Endothelial cell of umbilical vein (primary cell): Measurements from ENCODE around the gene UCP3. TPM values are rescaled to one million over a fixed set of nuclear protein-coding genes. Genes with fewer than 3 reads are reported as not detected.

Source experiments
- BruUV-seq: library from RNA; stranded (reverse); fragments of 400-500 nt; replicated peaks from 2 replicates; lab custom pipeline; 2021; lab: Mats Ljungman, UMichigan
- CTCF ChIA-PET: fragments of 300-600, 350-600 bp; sonication (Branson Sonifier 250); formaldehyde crosslinking; loops from one replicate; lab custom pipeline; 2021; ENCODE audit warnings: antibody characterized with exemption, inconsistent platforms; lab: Charles Lee
- POLR2A ChIA-PET: fragments of 300-600, 350-600 bp; sonication (Branson Sonifier 250); formaldehyde crosslinking; loops from one replicate; lab custom pipeline; 2021; ENCODE audit warnings: antibody characterized with exemption, inconsistent platforms; lab: Charles Lee
- DNase-seq: peaks from one replicate; pipeline ENCODE4 v3.0.0-alpha.2; 2011; ENCODE audit warnings: low read depth, low spot score
- FAIRE-seq: peaks from 2 replicates; lab custom pipeline; 2011; peaks lifted over from hg19 to GRCh38; lab: Jason Lieb, UNC
- H2AFZ ChIP-seq: 2 replicates; pipeline ENCODE4 v1.6.0; 2012; ENCODE audit warnings: low read depth, low read length, control low read depth, inconsistent platforms
- H3K27ac ChIP-seq: 2 replicates; pipeline ENCODE4 v1.5.1; 2011; ENCODE audit warnings: low read depth, mild to moderate bottlenecking, control low read depth, low read length, moderate library complexity; ENCODE audit not compliant: insufficient read depth
- H3K27me3 ChIP-seq, 2 experiments: 2 replicates each; pipeline versions ENCODE4 v1.6.0 to v1.6.1; 2011; ENCODE audit warnings: low read length in 2 of 2, mixed read lengths in 1 of 2; ENCODE audit not compliant: control insufficient read depth in 2 of 2, insufficient read depth in 2 of 2
- H3K36me3 ChIP-seq, 2 experiments: 2 replicates in 1 of 2; 3 replicates in 1 of 2; pipeline ENCODE4 v1.5.1; 2011; ENCODE audit warnings: low read length in 2 of 2, mild to moderate bottlenecking in 1 of 2, moderate library complexity in 1 of 2; ENCODE audit not compliant: control insufficient read depth in 2 of 2, insufficient read depth in 2 of 2; ENCODE audit errors: extremely low read depth in 1 of 2
- H3K4me1 ChIP-seq: 3 replicates; pipeline ENCODE4 v1.5.1; 2011; ENCODE audit warnings: mild to moderate bottlenecking, low read length; ENCODE audit not compliant: control insufficient read depth, insufficient read depth; ENCODE audit errors: extremely low read depth
- H3K4me2 ChIP-seq: 2 replicates; pipeline ENCODE4 v1.6.1; 2011; ENCODE audit warnings: low read length, control low read depth, mixed read lengths; ENCODE audit not compliant: insufficient read depth
- H3K4me3 ChIP-seq, 3 experiments: fragments of 200-600 bp in 1 of 3; sonication (generic), shearing (Covaris generic) in 1 of 3; replicated peaks in 1 of 3; 2 replicates each; pipeline ENCODE4 v1.5.1; 2011 to 2016; ENCODE audit warnings: control low read depth in 3 of 3, low read length in 3 of 3, mild to moderate bottlenecking in 2 of 3, inconsistent platforms in 1 of 3, low read depth in 1 of 3, moderate library complexity in 1 of 3; ENCODE audit not compliant: insufficient read depth in 1 of 3
- H3K79me2 ChIP-seq: 2 replicates; pipeline ENCODE4 v1.6.0; 2012; ENCODE audit warnings: low read length, inconsistent platforms; ENCODE audit not compliant: control insufficient read depth, insufficient read depth
- H3K9ac ChIP-seq: replicated peaks from 2 replicates; pipeline ENCODE3; 2011; ENCODE audit warnings: low read length, control low read depth; ENCODE audit not compliant: insufficient read depth; ENCODE audit errors: extremely low read depth
- H3K9me1 ChIP-seq: replicated peaks from 3 replicates; pipeline ENCODE4 v1.6.0; 2011; ENCODE audit warnings: mild to moderate bottlenecking, low read length; ENCODE audit not compliant: control insufficient read depth, insufficient read depth; ENCODE audit errors: extremely low read depth
- H3K9me3 ChIP-seq: replicated peaks from 2 replicates; pipeline ENCODE4 v1.5.1; 2012; ENCODE audit warnings: low read length, inconsistent platforms; ENCODE audit not compliant: control insufficient read depth, insufficient read depth
- H4K20me1 ChIP-seq: replicated peaks from 2 replicates; pipeline ENCODE3; 2011; ENCODE audit warnings: mild to moderate bottlenecking, low read length; ENCODE audit not compliant: control insufficient read depth, insufficient read depth; ENCODE audit errors: extremely low read depth
- CTCF ChIP-seq, 2 donors: IDR thresholded peaks; 1 replicate in 1 of 2; 2 replicates in 1 of 2; pipeline ENCODE4 v1.5.1; 2011; ENCODE audit warnings: low read length in 2 of 2, mild to moderate bottlenecking in 2 of 2, moderate library complexity in 2 of 2, control low read depth in 1 of 2, inconsistent platforms in 1 of 2, low read depth in 1 of 2; ENCODE audit not compliant: insufficient read depth in 1 of 2; ENCODE audit errors: extremely low read depth in 1 of 2
- GATA2 ChIP-seq: IDR thresholded peaks from 2 replicates; pipeline ENCODE4 v1.7.0; 2011; ENCODE audit warnings: low read depth, mild to moderate bottlenecking, moderate library complexity, mixed read lengths, low read length; ENCODE audit not compliant: insufficient read length, insufficient read depth
- JUN ChIP-seq: IDR thresholded peaks from 2 replicates; pipeline ENCODE4 v1.6.1; 2011; ENCODE audit warnings: borderline replicate concordance, low read depth; ENCODE audit not compliant: insufficient read length, insufficient read depth
- POLR2A ChIP-seq: IDR thresholded peaks from 2 replicates; pipeline ENCODE4 v1.6.1; 2012; ENCODE audit warnings: low read depth, mild to moderate bottlenecking, control low read depth, low read length
- dilution Hi-C: fragments of 300-500 bp; cut with MboI; formaldehyde crosslinking; loops from one replicate; pipeline ENCODE4 v1.15.0; 2019; ENCODE audit warnings: low sequenced_read_pairs; ENCODE audit not compliant: extremely low pct_ligation_motif_present
- intact Hi-C: fragments of 100-400 bp; cut with micrococcal nuclease; formaldehyde crosslinking; loops from one replicate; pipeline ENCODE4 v1.10.0; 2022
- polyA plus RNA-seq, 4 experiments: library from polyadenylated mRNA; depleted of rRNA in 3 of 4; stranded (reverse) in 3 of 4; unstranded in 1 of 4; fragments of >200 nt; gene quantifications; 2 replicates each; pipeline versions ENCODE4 v1.2.1 to v1.2.3, GENCODE V29; 2011 to 2012; ENCODE audit warnings: missing spikeins in 1 of 4
- total RNA-seq: library from RNA; stranded (reverse); gene quantifications from 2 replicates; pipeline ENCODE4 v1.2.3, GENCODE V29; 2021

Gene UCP3
- total and polyA plus RNA-seq, 2 donors (not counting 3 experiments of a cell fraction or from before 2014, with no cell fraction given): 1.1 to 1.4 TPM

DNA sequence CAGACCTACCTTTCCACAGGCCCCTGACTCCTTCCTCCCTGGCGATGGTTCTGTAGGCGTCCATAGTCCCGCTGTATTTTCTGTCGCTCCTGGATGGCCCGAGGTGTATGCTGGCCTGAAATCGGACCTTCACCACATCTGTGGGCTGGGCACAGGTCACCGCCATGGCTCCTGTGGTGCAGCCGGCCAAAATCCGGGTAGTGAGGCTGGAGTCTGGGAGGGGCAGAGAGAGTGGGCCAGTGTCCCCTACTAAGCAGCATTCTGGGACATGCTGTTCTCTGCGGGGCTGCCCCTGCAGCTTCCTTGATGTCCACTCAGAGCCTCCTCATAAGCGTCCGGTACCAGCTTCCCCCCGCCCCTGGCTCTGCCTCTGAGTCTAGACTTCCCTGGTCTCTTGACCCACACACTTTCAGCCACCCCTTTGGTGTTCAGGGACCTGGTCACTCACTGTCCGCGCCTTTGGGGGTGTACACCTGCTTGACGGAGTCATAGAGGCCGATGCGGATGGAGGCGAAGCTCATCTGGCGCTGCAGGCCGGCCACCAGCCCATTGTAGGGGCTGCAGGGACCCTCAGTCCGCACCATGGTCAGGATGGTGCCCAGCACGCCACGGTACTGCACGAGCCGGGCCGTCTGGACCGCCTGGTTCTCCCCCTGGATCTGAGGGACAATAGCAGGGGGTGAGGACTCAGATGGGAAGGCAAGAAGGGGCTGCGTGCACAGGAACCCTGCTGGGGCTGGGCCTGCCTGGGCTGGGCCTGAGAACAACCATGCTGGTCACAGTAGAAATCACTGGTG is 3.0 kb downstream of the UCP3 start:
- Histone ChIP-seq H3K27me3 (no peaks in the 10 kb centered on the region), H3K27ac (no peak overlapping the region), H3K4me2 (no peak overlapping the region), H3K9me3 (no peaks in the 10 kb centered on the region), H3K4me3 (no peak overlapping the region), H3K9me1 (no peaks in the 10 kb centered on the region), H3K36me3 (no peaks in the 10 kb centered on the region), H4K20me1 (no peaks in the 10 kb centered on the region), H3K79me2 (no peaks in the 10 kb centered on the region), H3K4me1 (no peaks in the 10 kb centered on the region), H3K9ac (no peak overlapping the region), H2AFZ (no peak overlapping the region)
- intact Hi-C loops (no loop called here), dilution Hi-C loops (no loop called here)
- FAIRE-seq: no peak
- ChIA-PET CTCF (no interaction called here), POLR2A (no interaction called here)
- no peak for DNase-seq
- TF ChIP-seq POLR2A (no peak), JUN (no peak), GATA2 (no peak), CTCF (IDR thresholded peaks at IDR 0.05; ENCODE audit: extremely low read depth in 1 of 2, insufficient read depth in 1 of 2, low read depth in 1 of 2, low read length in 2 of 2) (no peak)
- BruUV-seq: no TSS peak
